Activated T-helper 1 cell treated with anti-CD3 and anti-CD28 coated beads, Interleukin-12 subunit alpha, Interleukin-12 subunit beta, Interleukin-2, Interleukin-4 antibody, amounts not matched to agents 30 ng/mL and 10 ng/mL and 1 ng/mL, durations not matched to agents 14 hours and 24 hours and 36 hours (primary cell): ENCODE measurements around the gene MTAP. TPM values are rescaled to one million over a fixed set of nuclear protein-coding genes. Genes with fewer than 3 reads are reported as not detected.

Experiments
- DNase-seq: peaks from one replicate; pipeline ENCODE4 v3.0.0; 2021; ENCODE audit warnings: low spot score
- H3K27ac Mint-ChIP-seq: one replicate; pipeline ENCODE4 v1.8.0; 2021; ENCODE audit warnings: mild to moderate bottlenecking, mixed read lengths
- H3K27me3 Mint-ChIP-seq: one replicate; pipeline ENCODE4 v1.8.0; 2022; ENCODE audit warnings: mild to moderate bottlenecking, moderate library complexity, mixed read lengths; ENCODE audit not compliant: insufficient read depth
- H3K36me3 Mint-ChIP-seq: one replicate; pipeline ENCODE4 v1.8.0; 2021; ENCODE audit warnings: low read depth, mixed read lengths
- H3K4me1 Mint-ChIP-seq: one replicate; pipeline ENCODE4 v1.8.0; 2021; ENCODE audit warnings: low read depth, mixed read lengths
- H3K4me3 Mint-ChIP-seq: one replicate; pipeline ENCODE4 v1.8.0; 2021; ENCODE audit warnings: mild to moderate bottlenecking, moderate library complexity, mixed read lengths
- H3K9me3 Mint-ChIP-seq: one replicate; pipeline ENCODE4 v1.8.0; 2021; ENCODE audit warnings: mixed read lengths
- intact Hi-C: fragments of 100-400 bp; cut with micrococcal nuclease; formaldehyde crosslinking; loops from one replicate; pipeline ENCODE4 v1.15.1; 2024
- total RNA-seq: library from RNA; stranded (reverse); gene quantifications from 2 replicates; pipeline ENCODE4 v1.2.3, GENCODE V29; 2022

MTAP gene
- total RNA-seq, 1 donor from 2014 or later, result 55.5 TPM

DNA sequence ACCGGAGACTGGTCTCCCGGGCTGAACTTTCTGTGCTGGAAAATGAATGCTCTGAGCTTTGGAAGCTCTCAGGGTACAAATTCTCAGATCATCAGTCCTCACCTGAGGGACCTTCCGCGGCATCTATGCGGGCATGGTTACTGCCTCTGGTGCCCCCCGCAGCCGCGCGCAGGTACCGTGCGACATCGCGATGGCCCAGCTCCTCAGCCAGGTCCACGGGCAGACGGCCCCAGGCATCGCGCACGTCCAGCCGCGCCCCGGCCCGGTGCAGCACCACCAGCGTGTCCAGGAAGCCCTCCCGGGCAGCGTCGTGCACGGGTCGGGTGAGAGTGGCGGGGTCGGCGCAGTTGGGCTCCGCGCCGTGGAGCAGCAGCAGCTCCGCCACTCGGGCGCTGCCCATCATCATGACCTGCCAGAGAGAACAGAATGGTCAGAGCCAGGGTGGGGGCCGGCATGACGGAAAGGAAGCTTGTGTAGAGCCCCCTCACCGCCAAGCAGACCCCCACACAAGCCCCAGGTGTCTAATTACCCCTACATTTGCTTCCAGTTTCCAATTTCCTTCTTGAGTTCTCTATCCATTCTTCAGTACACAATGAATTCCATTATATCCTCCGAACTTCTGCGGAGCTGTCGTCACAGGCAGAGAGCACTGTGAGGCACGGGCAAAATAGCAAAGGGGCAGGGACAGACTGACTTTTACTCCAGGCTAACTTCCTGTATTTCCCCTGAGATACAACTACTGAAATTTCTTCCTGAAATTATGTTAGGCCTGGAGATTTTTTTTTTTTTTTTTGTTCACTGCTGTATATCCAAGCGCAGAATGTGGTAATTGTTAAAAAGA, 168.6 kb downstream of the MTAP start:
- intact Hi-C loops, result loop anchor here (10.0 kb wide), 1 partner anchor 566 kb away; the partner anchor contains the start of gene IFNA8
- H3K4me3 Mint-ChIP-seq, result no peak overlapping the region
- peak overlapping the region; percentile 62 for H3K27ac Mint-ChIP-seq

DNA sequence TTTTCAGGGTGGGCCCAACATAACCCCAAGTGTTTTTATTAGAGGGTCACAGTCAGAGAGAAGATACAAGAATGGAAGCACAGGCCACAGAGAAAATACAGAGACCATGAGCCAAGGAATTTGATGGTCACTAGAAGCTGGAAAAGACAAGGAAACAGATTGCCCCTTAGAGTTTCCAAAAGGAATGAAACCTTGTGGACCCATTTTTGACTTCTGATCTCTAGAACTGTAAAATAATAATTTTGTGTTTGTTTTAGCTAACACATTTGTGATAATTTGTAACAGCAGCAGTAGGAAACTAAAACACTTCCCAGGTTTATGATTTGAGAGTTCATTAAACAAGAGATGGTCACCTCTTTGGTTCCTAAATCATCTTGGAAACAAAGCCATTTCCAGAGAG, 169.9 kb downstream of the MTAP start:
- Mint-ChIP-seq H3K36me3 (peaks cover 7% of the 10 kb centered on the region), H3K9me3 (peaks cover 4% of the 10 kb centered on the region), H3K27ac (no peak overlapping the region), H3K4me1 (peaks cover 46% of the 10 kb centered on the region), H3K27me3 (peaks cover 93% of the 10 kb centered on the region), H3K4me3 (no peak overlapping the region)
- intact Hi-C loops, result loop anchor here (10.0 kb wide), 1 partner anchor 568 kb away; the partner anchor contains the start of gene IFNA8
- no peak for DNase-seq

More for the DNA sequence above, 168.6 kb downstream of the MTAP start:
- Mint-ChIP-seq H3K4me1 (peaks cover 53% of the 10 kb centered on the region), H3K9me3 (peaks cover 7% of the 10 kb centered on the region), H3K27me3 (peaks cover 91% of the 10 kb centered on the region), H3K36me3 (peaks cover 10% of the 10 kb centered on the region)
- no peak for DNase-seq

DNA sequence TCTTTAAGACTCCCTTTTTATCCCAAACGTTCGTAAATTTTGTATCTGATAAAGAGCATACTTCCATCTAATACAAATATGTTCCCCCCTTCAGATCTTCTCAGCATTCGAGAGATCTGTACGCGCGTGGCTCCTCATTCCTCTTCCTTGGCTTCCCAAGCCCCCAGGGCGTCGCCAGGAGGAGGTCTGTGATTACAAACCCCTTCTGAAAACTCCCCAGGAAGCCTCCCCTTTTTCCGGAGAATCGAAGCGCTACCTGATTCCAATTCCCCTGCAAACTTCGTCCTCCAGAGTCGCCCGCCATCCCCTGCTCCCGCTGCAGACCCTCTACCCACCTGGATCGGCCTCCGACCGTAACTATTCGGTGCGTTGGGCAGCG, 171.9 kb downstream of the MTAP start:
- intact Hi-C loops, result loop anchor here (2.0 to 10.0 kb wide), 3 partner anchors 16 to 570 kb away; partner anchors contain the start of gene IFNA8
- Mint-ChIP-seq H3K4me3 (peak overlapping the region; percentile 86), H3K27ac (peak overlapping the region; percentile 62), H3K27me3 (peaks cover 91% of the 10 kb centered on the region), H3K4me1 (peaks cover 37% of the 10 kb centered on the region), H3K36me3 (peaks cover 8% of the 10 kb centered on the region), H3K9me3 (peaks cover 4% of the 10 kb centered on the region)
- no peak for DNase-seq

DNA sequence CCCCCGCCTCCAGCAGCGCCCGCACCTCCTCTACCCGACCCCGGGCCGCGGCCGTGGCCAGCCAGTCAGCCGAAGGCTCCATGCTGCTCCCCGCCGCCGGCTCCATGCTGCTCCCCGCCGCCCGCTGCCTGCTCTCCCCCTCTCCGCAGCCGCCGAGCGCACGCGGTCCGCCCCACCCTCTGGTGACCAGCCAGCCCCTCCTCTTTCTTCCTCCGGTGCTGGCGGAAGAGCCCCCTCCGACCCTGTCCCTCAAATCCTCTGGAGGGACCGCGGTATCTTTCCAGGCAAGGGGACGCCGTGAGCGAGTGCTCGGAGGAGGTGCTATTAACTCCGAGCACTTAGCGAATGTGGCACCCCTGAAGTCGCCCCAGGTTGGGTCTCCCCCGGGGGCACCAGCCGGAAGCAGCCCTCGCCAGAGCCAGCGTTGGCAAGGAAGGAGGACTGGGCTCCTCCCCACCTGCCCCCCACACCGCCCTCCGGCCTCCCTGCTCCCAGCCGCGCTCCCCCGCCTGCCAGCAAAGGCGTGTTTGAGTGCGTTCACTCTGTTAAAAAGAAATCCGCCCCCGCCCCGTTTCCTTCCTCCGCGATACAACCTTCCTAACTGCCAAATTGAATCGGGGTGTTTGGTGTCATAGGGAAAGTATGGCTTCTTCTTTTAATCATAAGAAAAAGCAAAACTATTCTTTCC, 172.4 kb downstream of the MTAP start:
- Mint-ChIP-seq H3K9me3 (peaks cover 2% of the 10 kb centered on the region), H3K36me3 (peaks cover 7% of the 10 kb centered on the region), H3K27me3 (peaks cover 91% of the 10 kb centered on the region), H3K4me3 (peak overlapping the region; percentile 86), H3K27ac (peak overlapping the region; percentile 66), H3K4me1 (peaks cover 40% of the 10 kb centered on the region)
- intact Hi-C loops, result loop anchor here (1.0 to 10.0 kb wide), 6 partner anchors 8 to 570 kb away; partner anchors contain the start of gene IFNA8
- no peak for DNase-seq

DNA sequence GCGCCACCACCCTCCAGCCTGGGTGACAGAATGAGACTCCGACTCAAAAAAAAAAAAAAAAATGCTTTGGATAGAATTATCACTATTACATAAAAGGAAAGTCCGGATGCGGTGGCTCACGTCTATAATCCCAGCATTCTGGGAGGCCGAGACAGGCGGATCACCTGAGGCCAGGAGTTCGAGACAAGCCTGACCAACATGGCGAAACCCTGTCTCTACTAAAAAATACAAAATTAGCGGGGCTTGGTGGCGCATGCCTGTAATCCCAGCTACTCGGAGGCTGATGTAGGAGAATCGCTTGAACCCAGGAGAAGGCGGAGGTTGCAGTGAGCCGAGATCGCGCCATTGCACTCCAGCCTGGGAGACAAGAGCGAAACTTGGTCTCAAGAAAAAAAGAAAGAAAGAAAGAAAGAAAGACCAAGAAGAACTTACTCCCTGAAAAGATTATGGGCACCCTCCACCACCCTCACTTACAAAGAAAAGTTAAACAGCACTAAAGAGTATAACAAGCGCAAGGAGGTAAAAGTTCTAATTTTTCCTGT, 174.0 kb downstream of the MTAP start:
- no peak overlapping the region for H3K4me3 Mint-ChIP-seq
- DNase-seq, result no peak
- peak overlapping the region; percentile 34 for H3K27ac Mint-ChIP-seq
- no peaks in the 10 kb centered on the region for H3K9me3 Mint-ChIP-seq
- intact Hi-C loops, result loop anchor here (10.0 kb wide), 1 partner anchor 572 kb away; the partner anchor contains the start of gene IFNA8
- H3K4me1 Mint-ChIP-seq, result peaks cover 40% of the 10 kb centered on the region
- H3K36me3 Mint-ChIP-seq, result peaks cover 6% of the 10 kb centered on the region
- peaks cover 86% of the 10 kb centered on the region for H3K27me3 Mint-ChIP-seq

DNA sequence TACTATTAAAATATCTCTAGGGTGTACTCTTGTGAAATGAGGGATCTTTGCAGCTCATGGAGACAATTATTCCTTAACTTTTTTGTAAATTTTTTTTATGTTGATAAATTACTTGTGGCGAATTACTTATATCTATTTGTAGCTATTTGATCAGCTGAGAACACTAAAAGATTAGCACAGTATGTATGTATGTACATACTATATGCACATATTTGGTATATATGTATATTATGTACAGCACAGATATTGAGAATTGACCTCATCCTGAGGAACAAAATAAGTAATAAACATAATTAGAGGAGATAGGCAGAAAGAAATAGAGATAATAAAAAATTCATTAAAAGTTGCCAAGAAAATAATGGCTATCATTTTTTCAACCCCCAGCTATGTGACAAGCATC, 180.0 kb downstream of the MTAP start:
- Mint-ChIP-seq H3K9me3 (no peaks in the 10 kb centered on the region), H3K27ac (no peak overlapping the region), H3K4me1 (peaks cover 16% of the 10 kb centered on the region), H3K4me3 (no peak overlapping the region), H3K27me3 (peaks cover 74% of the 10 kb centered on the region), H3K36me3 (peaks cover 4% of the 10 kb centered on the region)
- DNase-seq, result no peak
- intact Hi-C loops, result no loop called here

DNA sequence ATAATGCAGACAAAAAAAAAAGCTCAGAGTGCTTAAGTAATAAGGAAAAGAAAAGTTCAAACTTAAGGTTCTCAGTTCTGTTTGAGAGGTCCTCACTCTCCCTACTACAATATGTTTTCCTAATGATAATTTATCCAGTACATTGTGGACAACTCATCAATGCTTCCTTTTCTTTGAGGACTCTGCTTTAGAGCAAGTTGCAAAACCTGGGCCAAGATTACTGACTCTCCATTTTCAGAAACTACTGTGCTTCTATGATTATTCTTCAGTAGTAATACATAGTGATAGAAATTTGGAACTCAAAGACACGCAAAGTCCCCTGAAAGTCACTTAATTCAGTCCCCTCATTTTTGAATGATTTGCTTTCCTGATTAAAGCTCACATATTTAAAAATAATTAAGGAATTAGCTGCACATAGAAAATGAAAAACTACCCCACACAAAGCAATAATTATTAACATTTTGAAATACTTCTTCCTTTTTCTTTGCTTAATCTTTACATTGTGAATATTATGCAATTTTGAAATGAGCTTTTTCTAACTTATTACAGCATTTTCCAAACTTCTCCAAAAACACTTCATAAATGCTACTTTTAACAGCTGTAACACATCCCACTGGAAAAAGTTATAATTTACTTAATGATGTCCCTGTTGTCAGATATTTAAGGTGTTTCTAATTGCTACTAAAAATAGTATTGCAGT, 180.6 kb downstream of the MTAP start:
- Mint-ChIP-seq H3K4me3 (no peak overlapping the region), H3K36me3 (peaks cover 4% of the 10 kb centered on the region), H3K4me1 (peaks cover 21% of the 10 kb centered on the region), H3K9me3 (no peaks in the 10 kb centered on the region), H3K27me3 (peaks cover 74% of the 10 kb centered on the region), H3K27ac (no peak overlapping the region)
- no peak for DNase-seq
- intact Hi-C loops, result no loop called here

DNA sequence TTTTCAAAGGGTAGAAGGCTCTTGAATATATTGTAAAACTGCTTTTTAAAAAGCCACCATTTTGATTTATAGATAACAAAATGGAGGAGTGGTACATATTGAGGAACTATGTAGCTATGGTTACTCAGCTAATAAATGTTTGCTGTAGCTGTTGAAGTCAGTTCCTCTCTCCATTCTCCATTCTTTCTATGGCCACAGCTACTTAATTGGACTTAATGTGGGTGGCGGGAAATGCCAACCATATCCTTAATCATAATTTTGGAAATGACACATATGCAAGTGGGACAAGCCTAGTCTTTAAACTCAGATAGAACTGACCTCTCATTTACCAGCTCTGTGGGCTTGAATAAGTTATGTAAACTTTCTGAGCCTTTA, 181.1 kb downstream of the MTAP start:
- intact Hi-C loops, result no loop called here
- Mint-ChIP-seq H3K4me3 (no peak overlapping the region), H3K9me3 (no peaks in the 10 kb centered on the region), H3K27ac (no peak overlapping the region), H3K4me1 (peaks cover 26% of the 10 kb centered on the region), H3K36me3 (peaks cover 4% of the 10 kb centered on the region), H3K27me3 (peaks cover 74% of the 10 kb centered on the region)
- no peak for DNase-seq

DNA sequence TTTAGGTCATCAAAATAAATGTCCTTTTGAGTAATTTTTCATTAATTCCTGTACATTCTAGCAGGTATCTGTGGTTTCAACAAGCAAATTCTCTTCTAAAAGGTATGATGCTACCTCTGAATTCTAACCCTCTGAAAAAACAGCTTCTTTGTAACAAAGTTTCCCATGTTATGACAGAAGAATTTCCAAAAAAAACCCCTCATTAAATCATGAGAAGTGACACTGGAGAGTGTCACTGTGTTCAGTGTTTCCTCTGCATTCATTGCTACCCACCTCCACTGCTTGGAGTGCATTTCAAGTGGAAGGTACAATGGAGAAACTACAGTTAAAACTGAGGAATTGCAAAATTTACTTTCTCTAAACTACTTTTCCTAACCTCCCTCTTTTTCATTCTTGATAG, 181.7 kb downstream of the MTAP start:
- Mint-ChIP-seq H3K36me3 (peaks cover 6% of the 10 kb centered on the region), H3K27ac (no peak overlapping the region)
- intact Hi-C loops, result no loop called here

DNA sequence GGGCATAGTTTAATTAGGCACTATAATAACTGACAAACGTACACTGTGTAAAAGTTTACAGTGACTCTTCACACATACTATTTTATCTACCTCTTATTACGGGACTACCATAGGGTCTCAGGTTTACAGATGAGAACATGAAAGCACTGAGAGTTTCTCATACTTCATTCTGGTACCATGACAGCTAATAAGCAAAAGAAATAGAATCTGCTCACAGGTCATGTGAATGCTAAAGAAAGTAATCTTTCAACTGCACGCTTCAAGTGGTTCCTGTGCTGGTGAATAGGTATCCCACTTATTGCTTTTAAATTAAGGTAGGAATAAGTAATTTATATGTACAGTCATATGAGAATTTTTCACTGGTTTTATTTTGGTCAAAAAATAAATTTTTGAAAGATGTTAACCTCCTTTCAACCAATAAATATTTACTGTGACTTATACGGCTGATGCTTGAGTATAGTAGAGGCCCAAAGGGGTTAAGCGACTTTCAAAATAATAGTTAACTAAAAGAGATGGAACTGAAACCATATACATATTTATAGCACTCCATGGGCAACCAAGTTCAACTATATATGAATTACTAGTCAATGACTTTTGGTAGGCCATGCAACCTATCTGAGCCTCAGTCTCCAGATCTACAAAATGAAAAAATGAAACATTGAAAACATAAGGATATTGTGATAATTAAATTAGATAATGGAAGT, 183.7 kb downstream of the MTAP start:
- Mint-ChIP-seq H3K4me1 (peaks cover 42% of the 10 kb centered on the region), H3K36me3 (peaks cover 18% of the 10 kb centered on the region), H3K4me3 (no peak overlapping the region), H3K27ac (no peak overlapping the region), H3K9me3 (peaks cover 10% of the 10 kb centered on the region), H3K27me3 (peaks cover 76% of the 10 kb centered on the region)
- DNase-seq, result no peak
- intact Hi-C loops, result loop anchor here (1.0 kb wide), 1 partner anchor 11 kb away; no protein-coding TSS in a partner anchor

More for the DNA sequence above, 181.7 kb downstream of the MTAP start:
- Mint-ChIP-seq H3K4me1 (peaks cover 30% of the 10 kb centered on the region), H3K27me3 (peaks cover 74% of the 10 kb centered on the region), H3K9me3 (peaks cover 4% of the 10 kb centered on the region), H3K4me3 (no peak overlapping the region)
- no peak for DNase-seq
